GM10248 (cell line): ENCODE results near the gene COMT.
"Not testable (repeated sequence)": the region's sequence is repeated elsewhere in the genome, so short reads cannot be mapped to it uniquely, and the experiment has no call there.

Experiments
- CTCF ChIA-PET: fragments of 300-600 bp; sonication (Branson Sonifier 250); formaldehyde crosslinking; extraction: SDS; loops from one replicate; lab custom pipeline; 2021; ENCODE audit warnings: antibody characterized with exemption; lab: Yijun Ruan, JAX
- POLR2A ChIA-PET: fragments of 350-650 bp; sonication (Branson Sonifier 250); formaldehyde crosslinking; extraction: SDS; loops from one replicate; lab custom pipeline; 2020; ENCODE audit warnings: antibody characterized with exemption; lab: Yijun Ruan, JAX
- DNase-seq: peaks from one replicate; pipeline ENCODE4 v3.0.0; 2012; ENCODE audit errors: extremely low spot score
- TF ChIP-seq, protein P1 (sequence below): IDR thresholded peaks from 2 replicates; pipeline ENCODE4 v1.5.1; 2012; ENCODE audit warnings: mild to moderate bottlenecking, low read depth; ENCODE audit errors: extremely low read depth, missing control alignments, control extremely low read depth

The COMT gene

GRCh38 chr22:19923914-19924513, 17.6 kb upstream of the COMT start:
- no peak for DNase-seq
- TF ChIP-seq, protein P1, sequence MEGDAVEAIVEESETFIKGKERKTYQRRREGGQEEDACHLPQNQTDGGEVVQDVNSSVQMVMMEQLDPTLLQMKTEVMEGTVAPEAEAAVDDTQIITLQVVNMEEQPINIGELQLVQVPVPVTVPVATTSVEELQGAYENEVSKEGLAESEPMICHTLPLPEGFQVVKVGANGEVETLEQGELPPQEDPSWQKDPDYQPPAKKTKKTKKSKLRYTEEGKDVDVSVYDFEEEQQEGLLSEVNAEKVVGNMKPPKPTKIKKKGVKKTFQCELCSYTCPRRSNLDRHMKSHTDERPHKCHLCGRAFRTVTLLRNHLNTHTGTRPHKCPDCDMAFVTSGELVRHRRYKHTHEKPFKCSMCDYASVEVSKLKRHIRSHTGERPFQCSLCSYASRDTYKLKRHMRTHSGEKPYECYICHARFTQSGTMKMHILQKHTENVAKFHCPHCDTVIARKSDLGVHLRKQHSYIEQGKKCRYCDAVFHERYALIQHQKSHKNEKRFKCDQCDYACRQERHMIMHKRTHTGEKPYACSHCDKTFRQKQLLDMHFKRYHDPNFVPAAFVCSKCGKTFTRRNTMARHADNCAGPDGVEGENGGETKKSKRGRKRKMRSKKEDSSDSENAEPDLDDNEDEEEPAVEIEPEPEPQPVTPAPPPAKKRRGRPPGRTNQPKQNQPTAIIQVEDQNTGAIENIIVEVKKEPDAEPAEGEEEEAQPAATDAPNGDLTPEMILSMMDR, result no peak
- CTCF ChIA-PET, result interaction anchor here (1.5 kb wide), 1 partner anchor 24 kb away, joined by 4 read pairs; no protein-coding TSS in a partner anchor
- POLR2A ChIA-PET, result no interaction called here

DNA sequence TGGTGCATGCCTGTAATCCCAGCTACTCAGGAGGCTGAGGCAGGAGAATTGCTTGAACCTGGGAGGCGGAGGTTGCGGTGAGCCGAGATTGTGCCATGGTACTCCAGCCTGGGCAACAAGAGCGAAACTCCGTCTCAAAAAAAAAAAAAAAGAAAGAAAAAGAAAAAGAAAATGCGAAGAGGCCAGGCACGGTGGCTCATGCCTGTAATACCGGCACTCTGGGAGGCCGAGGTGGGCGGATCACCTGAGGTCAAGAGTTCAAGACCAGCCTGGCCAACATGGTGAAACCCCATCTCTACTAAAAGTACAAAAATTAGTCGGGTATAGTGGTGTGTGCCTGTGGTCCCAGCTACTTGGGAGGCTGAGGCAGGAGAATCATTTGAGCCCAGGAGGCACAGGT, 15.5 kb upstream of the COMT start:
- CTCF ChIA-PET, result interaction anchor here (0.9 kb wide), 1 partner anchor 16 kb away, joined by 3 read pairs; no protein-coding TSS in a partner anchor
- POLR2A ChIA-PET, result not testable (repeated sequence)

DNA sequence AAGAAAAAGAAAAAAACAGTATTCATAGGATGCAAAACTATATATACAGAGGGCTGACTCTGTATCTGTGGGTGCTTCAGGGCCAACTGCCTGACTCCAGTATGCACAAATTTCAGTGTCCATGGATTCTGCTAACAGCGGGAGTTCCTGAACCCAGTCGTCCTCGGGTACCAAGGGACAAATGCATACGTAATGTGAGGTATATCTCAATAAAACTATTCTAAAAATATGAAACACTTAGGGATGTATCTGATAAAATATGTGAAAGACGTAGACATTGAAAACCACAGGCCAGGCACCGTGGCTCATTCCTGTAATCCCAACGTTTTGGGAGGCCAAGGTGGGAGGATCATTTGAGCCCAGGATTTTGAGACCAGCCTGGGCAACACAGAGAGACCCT, 13.9 kb upstream of the COMT start:
- TF ChIP-seq, protein P1, result no peak
- DNase-seq, result no peak
- ChIA-PET CTCF (interaction anchor here (1.3 kb wide), 1 partner anchor 198 kb away, joined by 4 read pairs; no protein-coding TSS in a partner anchor), POLR2A (no interaction called here)

More for the DNA sequence above, 15.5 kb upstream of the COMT start:
- not testable (repeated sequence) for DNase-seq

- ChIA-PET POLR2A (no interaction called here), CTCF (interaction anchor here (1.3 kb wide), 1 partner anchor 198 kb away, joined by 4 read pairs; no protein-coding TSS in a partner anchor)
- no peak for DNase-seq
- TF ChIP-seq, protein P1, result no peak
These were observed 13.4 kb upstream of the COMT start for GRCh38 chr22:19928207-19928606.

DNA sequence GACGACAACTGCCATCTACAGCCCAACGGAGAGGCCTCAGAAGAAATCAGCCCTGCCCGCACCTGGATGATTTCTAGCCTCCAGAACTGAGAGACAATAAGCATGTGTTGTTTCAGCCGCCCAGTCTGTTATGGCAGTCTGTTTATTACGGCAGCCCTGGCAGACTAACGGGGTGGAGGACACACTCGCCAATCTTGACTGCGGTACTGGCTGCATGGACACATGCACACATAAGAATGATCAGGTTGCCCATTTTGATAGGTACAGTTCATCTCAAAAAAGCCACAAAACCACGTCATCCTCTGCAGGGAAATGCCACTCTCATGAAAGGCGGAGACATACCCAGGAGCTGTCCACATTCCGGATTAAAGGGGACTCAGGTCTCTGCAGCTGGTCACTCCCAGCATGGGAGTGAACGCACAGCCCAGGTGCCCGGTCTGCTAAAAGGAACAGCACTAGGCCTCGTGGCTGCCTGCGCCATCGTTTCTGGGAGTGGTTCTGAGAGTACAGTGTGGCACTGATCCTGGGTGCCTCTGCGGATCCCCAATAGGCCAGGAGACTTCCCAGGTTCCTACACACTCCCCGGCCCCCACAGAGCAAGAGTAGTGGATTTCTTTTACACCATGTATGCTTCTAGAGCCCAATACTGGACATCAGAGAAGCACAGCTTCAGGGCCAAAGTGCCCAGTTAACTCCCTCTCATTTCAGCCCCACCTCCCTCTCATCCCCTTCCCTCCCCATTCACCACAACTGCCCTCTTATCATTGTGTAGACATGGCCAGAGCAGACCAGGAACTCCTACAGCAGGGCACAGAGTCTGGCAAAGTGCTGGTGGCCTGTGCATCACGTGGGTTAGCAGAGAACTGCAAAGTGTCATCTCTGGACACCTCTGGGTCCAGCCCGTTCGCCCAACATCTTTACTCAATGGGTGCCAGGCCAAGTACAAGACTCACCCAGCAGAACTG, 11.7 kb upstream of the COMT start:
- ChIA-PET POLR2A (no interaction called here), CTCF (interaction anchor here (1.6 to 2.6 kb wide), 2 partner anchors 20 to 200 kb away, joined by 4 to 7 read pairs; no protein-coding TSS in a partner anchor)
- no peak for DNase-seq
- TF ChIP-seq, protein P1, result no peak

- ChIA-PET CTCF (interaction anchor here (1.6 to 2.6 kb wide), 2 partner anchors 20 to 201 kb away, joined by 4 to 7 read pairs; no protein-coding TSS in a partner anchor), POLR2A (no interaction called here)
- TF ChIP-seq, protein P1, result no peak
These were observed 10.8 kb upstream of the COMT start for GRCh38 chr22:19930551-19931486.

More at GRCh38 chr22:19930551-19931486, 10.8 kb upstream of the COMT start:
- DNase-seq, result no peak
